Right renal cortex interstitium (tissue), 3 donors: ENCODE results near the gene OSM. TPM values are rescaled to one million over a fixed set of nuclear protein-coding genes. Genes with fewer than 3 reads are reported as not detected.

Experiments
- DNase-seq, 3 donors: peaks; one replicate each; pipeline ENCODE4 v3.0.0-alpha.2; 2013; ENCODE audit warnings: low read depth in 3 of 3, low spot score in 2 of 3
- polyA plus RNA-seq, 3 donors: library from polyadenylated mRNA; unstranded; fragments of 120-200 nt; gene quantifications; one replicate each; pipeline ENCODE4 v1.2.1, GENCODE V29; 2013; ENCODE audit not compliant: insufficient read length in 3 of 3

The OSM gene
- under 1 TPM in 2 of 3 donors, not detected in 1; 0.17 to 0.20 TPM for polyA plus RNA-seq

- no peak for DNase-seq
Observed at GRCh38 chr22:30266445-30267381, at the start of gene OSM. TSS of gene OSM (minus strand) at chr22:30266851. CDS start at chr22:30266799, 52 bp downstream.

GRCh38 chr22:30315962-30316576 lies 49.4 kb upstream of the OSM start:
- no peak for DNase-seq

GRCh38 chr22:30314915-30315314 lies 48.3 kb upstream of the OSM start:
- no peak for DNase-seq

GRCh38 chr22:30313527-30314363 lies 47.1 kb upstream of the OSM start:
- no peak for DNase-seq

GRCh38 chr22:30312053-30312452 lies 45.4 kb upstream of the OSM start:
- no peak for DNase-seq

GRCh38 chr22:30310881-30311771 lies 44.5 kb upstream of the OSM start:
- DNase-seq, result no peak

GRCh38 chr22:30309951-30310741 lies 43.5 kb upstream of the OSM start:
- DNase-seq, result no peak

- no peak for DNase-seq
Observed at GRCh38 chr22:30308518-30309230, 42.0 kb upstream of the OSM start.

GRCh38 chr22:30308093-30308492 lies 41.4 kb upstream of the OSM start:
- DNase-seq, result no peak

- DNase-seq, result no peak
Observed at GRCh38 chr22:30307041-30307574, 40.5 kb upstream of the OSM start.

- no peak for DNase-seq
Observed at GRCh38 chr22:30306627-30307011, 40.0 kb upstream of the OSM start.

GRCh38 chr22:30305906-30306626 lies 39.4 kb upstream of the OSM start:
- DNase-seq, result no peak

- no peak for DNase-seq
Observed at GRCh38 chr22:30305519-30305905, 38.9 kb upstream of the OSM start.

GRCh38 chr22:30304495-30305244 lies 38.0 kb upstream of the OSM start:
- DNase-seq, result no peak

GRCh38 chr22:30302810-30303138 lies 36.1 kb upstream of the OSM start:
- no peak for DNase-seq

- DNase-seq, result no peak
Observed at GRCh38 chr22:30301995-30302809, 35.6 kb upstream of the OSM start.
